AG10803 (cell line): Measurements from ENCODE around the gene ZNF683.

Source experiments
- DNase-seq: peaks from one replicate; pipeline ENCODE4 v3.0.0; 2010; ENCODE audit warnings: low read depth
- H3K4me3 ChIP-seq: 2 replicates; pipeline ENCODE4 v1.5.1; 2011; ENCODE audit warnings: mild to moderate bottlenecking, low read length, control low read depth
- TF ChIP-seq, protein P1 (sequence below): conservative IDR thresholded peaks from 2 replicates; pipeline ENCODE4 v1.5.1; 2011; ENCODE audit warnings: mild to moderate bottlenecking, low read length, control low read depth, inconsistent platforms

Gene ZNF683

DNA sequence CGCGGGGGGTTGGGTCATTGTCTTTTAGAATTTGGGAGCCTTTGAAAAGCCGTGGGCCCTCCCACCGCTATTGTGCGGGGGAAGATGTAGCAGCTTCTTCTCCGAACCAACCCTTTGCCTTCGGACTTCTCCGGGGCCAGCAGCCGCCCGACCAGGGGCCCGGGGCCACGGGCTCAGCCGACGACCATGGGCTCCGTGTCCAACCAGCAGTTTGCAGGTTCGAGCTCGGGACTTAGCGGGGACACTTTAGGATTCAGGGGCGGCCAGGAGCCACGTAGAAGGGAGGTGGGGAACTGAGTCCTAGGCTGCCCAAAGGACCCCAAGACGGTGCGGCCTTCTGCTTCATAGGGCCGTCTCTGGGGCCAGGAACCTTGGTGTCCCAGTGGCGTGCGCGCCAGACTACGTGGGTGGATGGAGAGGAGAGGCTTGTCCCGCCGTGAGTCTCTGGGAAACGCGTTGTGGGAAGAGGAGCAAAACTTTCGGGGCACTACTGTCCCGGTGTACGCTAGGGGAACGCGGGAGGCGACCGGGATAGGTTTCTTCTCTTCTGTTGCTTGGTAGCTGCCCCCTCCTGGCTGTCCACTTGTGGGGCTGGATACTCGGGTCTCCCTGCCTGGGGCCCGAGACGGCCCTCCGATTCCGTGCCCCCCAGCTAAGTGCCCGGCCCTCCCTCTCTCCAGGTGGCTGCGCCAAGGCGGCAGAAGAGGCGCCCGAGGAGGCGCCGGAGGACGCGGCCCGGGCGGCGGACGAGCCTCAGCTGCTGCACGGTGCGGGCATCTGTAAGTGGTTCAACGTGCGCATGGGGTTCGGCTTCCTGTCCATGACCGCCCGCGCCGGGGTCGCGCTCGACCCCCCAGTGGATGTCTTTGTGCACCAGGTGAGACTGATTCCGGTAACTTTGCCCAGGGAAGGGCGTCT lies 38.4 kb upstream of the ZNF683 start, which contains the start of gene LIN28A:
Gene LIN28A, plus strand, starts transcription at position 112 of the 918 bp plus-strand sequence. Its CDS starts 75 bp downstream, at position 187.
- no peak for DNase-seq
- TF ChIP-seq, protein P1, sequence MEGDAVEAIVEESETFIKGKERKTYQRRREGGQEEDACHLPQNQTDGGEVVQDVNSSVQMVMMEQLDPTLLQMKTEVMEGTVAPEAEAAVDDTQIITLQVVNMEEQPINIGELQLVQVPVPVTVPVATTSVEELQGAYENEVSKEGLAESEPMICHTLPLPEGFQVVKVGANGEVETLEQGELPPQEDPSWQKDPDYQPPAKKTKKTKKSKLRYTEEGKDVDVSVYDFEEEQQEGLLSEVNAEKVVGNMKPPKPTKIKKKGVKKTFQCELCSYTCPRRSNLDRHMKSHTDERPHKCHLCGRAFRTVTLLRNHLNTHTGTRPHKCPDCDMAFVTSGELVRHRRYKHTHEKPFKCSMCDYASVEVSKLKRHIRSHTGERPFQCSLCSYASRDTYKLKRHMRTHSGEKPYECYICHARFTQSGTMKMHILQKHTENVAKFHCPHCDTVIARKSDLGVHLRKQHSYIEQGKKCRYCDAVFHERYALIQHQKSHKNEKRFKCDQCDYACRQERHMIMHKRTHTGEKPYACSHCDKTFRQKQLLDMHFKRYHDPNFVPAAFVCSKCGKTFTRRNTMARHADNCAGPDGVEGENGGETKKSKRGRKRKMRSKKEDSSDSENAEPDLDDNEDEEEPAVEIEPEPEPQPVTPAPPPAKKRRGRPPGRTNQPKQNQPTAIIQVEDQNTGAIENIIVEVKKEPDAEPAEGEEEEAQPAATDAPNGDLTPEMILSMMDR, result no peak
- H3K4me3 ChIP-seq, result no peak within 1 kb of the TSS

- no peak overlapping the region for H3K4me3 ChIP-seq
- no peak for DNase-seq
- TF ChIP-seq, protein P1, result no peak
Measured at GRCh38 chr1:26409191-26409807, 36.7 kb upstream of the ZNF683 start.

- no peak overlapping the region for H3K4me3 ChIP-seq
- DNase-seq, result peak; percentile 61
- TF ChIP-seq, protein P1, result no peak
Measured at GRCh38 chr1:26408604-26409003, 36.1 kb upstream of the ZNF683 start.

- TF ChIP-seq, protein P1, result no peak
- H3K4me3 ChIP-seq, result no peak overlapping the region
- no peak for DNase-seq
Measured at GRCh38 chr1:26405281-26405915, 32.8 kb upstream of the ZNF683 start.

DNA sequence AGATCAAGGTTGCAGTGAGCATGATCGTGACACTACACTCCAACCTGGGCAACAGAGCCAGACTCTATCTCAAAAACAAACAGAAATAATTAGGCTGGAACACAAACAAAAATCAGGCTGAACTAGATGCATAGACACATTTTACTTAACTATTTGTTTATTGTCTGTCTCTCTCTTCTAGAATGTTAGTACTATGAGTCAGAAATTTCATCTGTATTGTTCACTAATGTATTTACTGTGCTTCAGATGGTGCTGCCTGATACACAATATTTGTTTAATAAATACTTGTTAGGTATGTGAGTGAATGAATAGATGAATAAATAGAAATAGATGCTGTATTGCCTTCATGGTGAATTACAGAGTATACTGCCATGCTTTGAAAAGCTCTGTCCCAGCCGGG lies 32.1 kb upstream of the ZNF683 start:
- H3K4me3 ChIP-seq, result no peak overlapping the region
- DNase-seq, result no peak
- TF ChIP-seq, protein P1, result no peak

- TF ChIP-seq, protein P1, result no peak
- no peak for DNase-seq
- H3K4me3 ChIP-seq, result no peak overlapping the region
Measured at GRCh38 chr1:26403656-26404055, 31.1 kb upstream of the ZNF683 start.
